ENCODE data around the gene UTP15. TPM values are rescaled to one million over a fixed set of nuclear protein-coding genes. Genes with fewer than 3 reads are reported as not detected.
A peak's percentile ranks its signal among the peaks of the same experiment; 100 is the strongest.

The UTP15 gene
- 20.9 and 27.6 TPM in 2 replicates for total RNA-seq (2014; rRNA removed)
- percentile 77 among the genes with signal in this experiment for Bru-seq, nascent RNA
- BruChase-seq, experiment 1, labeled RNA remaining after a 6-hour chase: percentile 91 among the genes with signal in this experiment
- percentile 88 among the genes with signal in this experiment for BruChase-seq, experiment 2, labeled RNA remaining after a 2-hour chase
- long read RNA-seq, transcript UTP15-201 (13 exons, 3,687 nt): major isoform, 20 of 28 reads
- long read RNA-seq, partial matches to known transcripts: 5 of 28 reads
- long read RNA-seq, other reads (novel, unspliced or antisense): 3 of 28 reads

DNA sequence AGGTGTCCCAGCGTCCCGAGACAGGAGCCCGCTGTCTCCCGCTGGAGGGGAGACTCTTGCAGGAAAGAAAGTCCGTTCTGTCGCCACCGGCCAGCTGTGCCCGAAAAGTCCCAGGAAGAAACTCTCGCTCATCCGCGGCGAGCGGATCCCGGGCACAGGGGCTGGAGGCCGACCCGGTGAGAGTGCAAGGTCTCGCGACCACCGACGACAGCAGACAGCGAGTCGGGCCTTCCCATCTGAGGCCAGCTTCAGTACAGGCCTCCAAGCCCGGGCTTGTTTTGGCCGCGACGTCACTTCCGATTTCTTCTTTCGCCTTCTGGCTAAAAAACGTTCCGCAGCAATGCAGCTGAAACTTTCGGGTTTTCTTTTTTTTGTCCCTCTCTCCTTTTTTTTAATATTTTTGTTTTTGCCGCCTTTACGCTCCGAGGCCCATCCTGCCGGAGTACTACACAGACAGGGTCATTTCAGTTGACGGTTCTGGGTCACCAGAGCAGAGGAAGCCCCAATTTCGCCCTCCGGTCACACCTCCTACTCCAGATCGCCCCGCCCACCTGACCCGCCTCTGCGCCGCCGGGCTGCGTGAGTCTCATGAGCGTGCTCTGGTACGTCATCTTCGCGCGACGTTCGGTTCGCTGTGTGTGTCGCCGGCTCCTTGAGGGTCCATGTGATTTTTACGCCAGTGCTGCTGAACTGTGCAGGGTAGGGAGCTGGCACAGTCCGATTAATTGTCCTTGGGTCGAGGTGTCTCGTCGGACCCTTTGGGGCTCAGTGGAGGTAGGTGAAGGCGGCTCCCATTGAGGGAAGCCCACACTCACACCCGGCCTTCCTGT lies at the start of gene UTP15, which contains the start of gene ANKRA2:
Gene UTP15 (plus strand): TSS at position 605 of the 830 bp plus-strand sequence. CDS start 1,602 bp downstream, outside the sequence.
Gene ANKRA2 (minus strand): TSS at position 501 of the 830 bp plus-strand sequence. CDS start 2,758 bp downstream, outside the sequence.
- peak within 1 kb of the TSS; percentile 91 for H3K4me2 ChIP-seq (ENCODE audit: low read length)
- no peak for TF ChIP-seq CTCF (conservative IDR thresholded peaks at IDR 0.05; ENCODE audit: low read depth, low read length)
- TF ChIP-seq EZH2phosphoT487 (IDR thresholded peaks at IDR 0.05; ENCODE audit: borderline replicate concordance, low read length): no peak
- TF ChIP-seq EZH2 (IDR thresholded peaks at IDR 0.05; ENCODE audit: low read length, unreplicated experiment): no peak
- H3K27ac ChIP-seq (ENCODE audit: low read length): peak within 1 kb of the TSS; percentile 8; the same call in 1 of the 2 replicates
- DNase-seq (peak; percentile 94), ATAC-seq (peak; percentile 90)
- H3K4me1 ChIP-seq (ENCODE audit: insufficient read depth, low read length): peaks cover 8% of the 10 kb centered on the region; the same call in 1 of the 2 replicates
- ChIA-PET CTCF (no interaction called here), POLR2A (ENCODE audit: unreplicated experiment) (no interaction called here)
- no peaks in the 10 kb centered on the region for H3K9me2 ChIP-seq (replicated peaks; ENCODE audit: low read length)
- no peaks in the 10 kb centered on the region for H3K27me3 ChIP-seq (ENCODE audit: low read length)
- no peaks in the 10 kb centered on the region; the same call in 1 of the 2 replicates for H3K36me3 ChIP-seq (ENCODE audit: low read depth, low read length)
- H3F3A ChIP-seq (ENCODE audit: low read length, unreplicated experiment): no peaks in the 10 kb centered on the region
- peak within 1 kb of the TSS; percentile 85 for H3K9ac ChIP-seq (ENCODE audit: low read length)
- H3K4me3 ChIP-seq (ENCODE audit: low read length): peak within 1 kb of the TSS; percentile 72
- H4K20me1 ChIP-seq (ENCODE audit: low read length): no peaks in the 10 kb centered on the region
- H3K79me2 ChIP-seq (ENCODE audit: low read length): peaks cover 53% of the 10 kb centered on the region
- no peaks in the 10 kb centered on the region for H3K9me3 ChIP-seq (ENCODE audit: low read length)
- BruUV-seq (replicated peaks): no TSS peak
- peak within 1 kb of the TSS; percentile 92 for H2AFZ ChIP-seq (ENCODE audit: low read length)
- intact Hi-C loops (cut with micrococcal nuclease): no loop called here

GRCh38 chr5:73519531-73520283 lies 45.8 kb upstream of the UTP15 start:
- no peaks in the 10 kb centered on the region for H3K79me2 ChIP-seq (ENCODE audit: low read length)
- no peaks in the 10 kb centered on the region for H3K9me2 ChIP-seq (replicated peaks; ENCODE audit: low read length)
- CTCF ChIA-PET: interaction anchor here (0.6 to 1.0 kb wide), 5 partner anchors 8 to 895 kb away, joined by 3 to 5 read pairs (median 3); no protein-coding TSS in a partner anchor
- H3K27me3 ChIP-seq (ENCODE audit: low read length): no peaks in the 10 kb centered on the region
- peak; percentile 99 for ATAC-seq
- no peaks in the 10 kb centered on the region for H3K36me3 ChIP-seq (ENCODE audit: low read depth, low read length)
- peak overlapping the region; percentile 68 for H2AFZ ChIP-seq (ENCODE audit: low read length)
- no peaks in the 10 kb centered on the region for H3K9me3 ChIP-seq (ENCODE audit: low read length)
- no peaks in the 10 kb centered on the region for H4K20me1 ChIP-seq (ENCODE audit: low read length)
- no peak overlapping the region for H3K27ac ChIP-seq (ENCODE audit: low read length)
- H3K4me2 ChIP-seq (ENCODE audit: low read length): peak overlapping the region; percentile 66
- TF ChIP-seq EZH2phosphoT487 (IDR thresholded peaks at IDR 0.05; ENCODE audit: borderline replicate concordance, low read length) (no peak), CTCF (conservative IDR thresholded peaks at IDR 0.05; ENCODE audit: low read depth, low read length) (peak; percentile 75)
- POLR2A ChIA-PET (ENCODE audit: unreplicated experiment): no interaction called here
- DNase-seq: peak; percentile 88
- BruUV-seq (replicated peaks): no TSS peak
- peak overlapping the region; percentile 17; the same call in 1 of the 2 replicates for H3K4me3 ChIP-seq (ENCODE audit: low read length)
- intact Hi-C loops (cut with micrococcal nuclease): loop anchor here (1.0 to 2.0 kb wide), 2 partner anchors 17 to 41 kb away; no protein-coding TSS in a partner anchor
- no peak overlapping the region for H3K9ac ChIP-seq (ENCODE audit: low read length)
- peaks cover 16% of the 10 kb centered on the region for H3K4me1 ChIP-seq (ENCODE audit: insufficient read depth, low read length)
- H3F3A ChIP-seq (ENCODE audit: low read length, unreplicated experiment): no peaks in the 10 kb centered on the region
